Measurements from ENCODE around the gene LEMD2.

LEMD2 gene

DNA sequence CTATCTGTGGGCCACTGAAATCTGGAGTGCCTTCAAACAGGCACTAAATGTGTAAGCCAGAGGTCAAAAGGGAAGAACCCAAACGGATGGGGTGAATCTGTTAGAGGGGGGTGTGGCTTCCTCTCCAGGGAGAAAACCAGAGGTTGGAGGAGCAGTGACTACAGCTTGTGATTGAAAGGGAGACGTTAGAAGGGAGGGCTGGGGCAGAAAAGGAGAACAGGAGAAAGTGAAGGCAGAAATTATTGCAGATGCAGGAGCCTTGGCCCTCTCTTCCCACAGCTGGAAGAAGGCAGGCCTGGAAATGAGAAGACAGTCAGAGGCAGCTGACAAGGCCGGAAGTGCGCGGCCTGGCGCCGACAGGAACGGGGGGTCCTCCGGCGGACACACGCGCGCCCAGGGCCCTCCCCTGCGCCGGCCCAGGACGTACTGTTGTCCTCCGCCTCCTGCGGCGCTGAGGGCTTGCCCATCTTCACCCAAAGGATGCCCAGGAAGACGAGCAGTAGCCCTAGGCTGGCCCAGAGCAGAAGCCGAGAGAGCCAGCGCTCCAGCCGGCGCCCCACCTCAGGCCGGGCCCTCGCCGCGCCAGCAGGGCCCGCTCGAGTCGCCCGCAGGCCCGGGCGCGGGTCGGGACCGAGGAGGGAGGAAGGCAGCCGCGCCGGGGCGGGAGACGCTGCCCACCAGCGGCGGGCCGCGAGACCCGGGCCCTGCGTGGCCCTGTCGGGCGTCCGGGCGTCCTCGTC is 806 bp downstream of the LEMD2 start (continued):
- TF ChIP-seq, protein P1, sequence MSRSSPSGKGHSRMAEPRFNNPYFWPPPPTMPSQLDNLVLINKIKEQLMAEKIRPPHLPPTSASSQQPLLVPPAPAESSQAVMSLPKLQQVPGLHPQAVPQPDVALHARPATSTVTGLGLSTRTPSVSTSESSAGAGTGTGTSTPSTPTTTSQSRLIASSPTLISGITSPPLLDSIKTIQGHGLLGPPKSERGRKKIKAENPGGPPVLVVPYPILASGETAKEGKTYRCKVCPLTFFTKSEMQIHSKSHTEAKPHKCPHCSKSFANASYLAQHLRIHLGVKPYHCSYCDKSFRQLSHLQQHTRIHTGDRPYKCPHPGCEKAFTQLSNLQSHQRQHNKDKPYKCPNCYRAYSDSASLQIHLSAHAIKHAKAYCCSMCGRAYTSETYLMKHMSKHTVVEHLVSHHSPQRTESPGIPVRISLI (tag by site-specific recombination; IDR thresholded peaks at IDR 0.05): no peak
- peak; percentile 66 for TF ChIP-seq ZIC2 (tag by site-specific recombination; IDR thresholded peaks at IDR 0.05)
- TF ChIP-seq ZNF335 (tag by site-specific recombination; conservative IDR thresholded peaks at IDR 0.05): peak; percentile 93
- TF ChIP-seq, protein P2, sequence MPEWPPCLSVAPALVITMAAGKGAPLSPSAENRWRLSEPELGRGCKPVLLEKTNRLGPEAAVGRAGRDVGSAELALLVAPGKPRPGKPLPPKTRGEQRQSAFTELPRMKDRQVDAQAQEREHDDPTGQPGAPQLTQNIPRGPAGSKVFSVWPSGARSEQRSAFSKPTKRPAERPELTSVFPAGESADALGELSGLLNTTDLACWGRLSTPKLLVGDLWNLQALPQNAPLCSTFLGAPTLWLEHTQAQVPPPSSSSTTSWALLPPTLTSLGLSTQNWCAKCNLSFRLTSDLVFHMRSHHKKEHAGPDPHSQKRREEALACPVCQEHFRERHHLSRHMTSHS (tag by site-specific recombination; IDR thresholded peaks at IDR 0.05): no peak
- TF ChIP-seq ZXDB (tag by site-specific recombination; IDR thresholded peaks at IDR 0.05): peak; percentile 58
- peak; percentile 50; the same call in 1 of the 2 replicates for TF ChIP-seq ZEB2 (tag by site-specific recombination; IDR thresholded peaks at IDR 0.05)
- TF ChIP-seq ZNF624 (tag by site-specific recombination; IDR thresholded peaks at IDR 0.05): no peak
- TF ChIP-seq, protein P3, sequence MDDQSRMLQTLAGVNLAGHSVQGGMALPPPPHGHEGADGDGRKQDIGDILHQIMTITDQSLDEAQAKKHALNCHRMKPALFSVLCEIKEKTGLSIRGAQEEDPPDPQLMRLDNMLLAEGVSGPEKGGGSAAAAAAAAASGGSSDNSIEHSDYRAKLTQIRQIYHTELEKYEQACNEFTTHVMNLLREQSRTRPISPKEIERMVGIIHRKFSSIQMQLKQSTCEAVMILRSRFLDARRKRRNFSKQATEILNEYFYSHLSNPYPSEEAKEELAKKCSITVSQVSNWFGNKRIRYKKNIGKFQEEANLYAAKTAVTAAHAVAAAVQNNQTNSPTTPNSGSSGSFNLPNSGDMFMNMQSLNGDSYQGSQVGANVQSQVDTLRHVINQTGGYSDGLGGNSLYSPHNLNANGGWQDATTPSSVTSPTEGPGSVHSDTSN (CRISPR knock-in tag; IDR thresholded peaks at IDR 0.05): peak; percentile 84
- no peak for TF ChIP-seq ZNF223 (tag by site-specific recombination; IDR thresholded peaks at IDR 0.05)
- TF ChIP-seq, protein P4, sequence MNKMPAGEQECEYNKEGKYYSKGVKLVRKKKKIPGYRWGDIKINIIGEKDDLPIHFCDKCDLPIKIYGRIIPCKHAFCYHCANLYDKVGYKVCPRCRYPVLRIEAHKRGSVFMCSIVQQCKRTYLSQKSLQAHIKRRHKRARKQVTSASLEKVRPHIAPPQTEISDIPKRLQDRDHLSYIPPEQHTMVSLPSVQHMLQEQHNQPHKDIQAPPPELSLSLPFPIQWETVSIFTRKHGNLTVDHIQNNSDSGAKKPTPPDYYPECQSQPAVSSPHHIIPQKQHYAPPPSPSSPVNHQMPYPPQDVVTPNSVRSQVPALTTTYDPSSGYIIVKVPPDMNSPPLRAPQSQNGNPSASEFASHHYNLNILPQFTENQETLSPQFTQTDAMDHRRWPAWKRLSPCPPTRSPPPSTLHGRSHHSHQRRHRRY (tag by site-specific recombination; IDR thresholded peaks at IDR 0.05): 0 out of 2 replicates have a peak, but pooled peaks have one; percentile 65
- TF ChIP-seq KLF9 (tag by site-specific recombination; IDR thresholded peaks at IDR 0.05; ENCODE audit: low read depth): peak; percentile 89
- no peak for TF ChIP-seq ZNF140 (tag by site-specific recombination; IDR thresholded peaks at IDR 0.05)
- no peak for TF ChIP-seq GLI2 (tag by site-specific recombination; IDR thresholded peaks at IDR 0.05; ENCODE audit: borderline replicate concordance, low read depth)
- TF ChIP-seq ZNF600 (tag by site-specific recombination; IDR thresholded peaks at IDR 0.05): no peak
- TF ChIP-seq, protein P5, sequence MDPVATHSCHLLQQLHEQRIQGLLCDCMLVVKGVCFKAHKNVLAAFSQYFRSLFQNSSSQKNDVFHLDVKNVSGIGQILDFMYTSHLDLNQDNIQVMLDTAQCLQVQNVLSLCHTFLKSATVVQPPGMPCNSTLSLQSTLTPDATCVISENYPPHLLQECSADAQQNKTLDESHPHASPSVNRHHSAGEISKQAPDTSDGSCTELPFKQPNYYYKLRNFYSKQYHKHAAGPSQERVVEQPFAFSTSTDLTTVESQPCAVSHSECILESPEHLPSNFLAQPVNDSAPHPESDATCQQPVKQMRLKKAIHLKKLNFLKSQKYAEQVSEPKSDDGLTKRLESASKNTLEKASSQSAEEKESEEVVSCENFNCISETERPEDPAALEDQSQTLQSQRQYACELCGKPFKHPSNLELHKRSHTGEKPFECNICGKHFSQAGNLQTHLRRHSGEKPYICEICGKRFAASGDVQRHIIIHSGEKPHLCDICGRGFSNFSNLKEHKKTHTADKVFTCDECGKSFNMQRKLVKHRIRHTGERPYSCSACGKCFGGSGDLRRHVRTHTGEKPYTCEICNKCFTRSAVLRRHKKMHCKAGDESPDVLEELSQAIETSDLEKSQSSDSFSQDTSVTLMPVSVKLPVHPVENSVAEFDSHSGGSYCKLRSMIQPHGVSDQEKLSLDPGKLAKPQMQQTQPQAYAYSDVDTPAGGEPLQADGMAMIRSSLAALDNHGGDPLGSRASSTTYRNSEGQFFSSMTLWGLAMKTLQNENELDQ (tag by site-specific recombination; IDR thresholded peaks at IDR 0.05; ENCODE audit: low read depth): no peak
- peak; percentile 99 for TF ChIP-seq GLIS2 (tag by site-specific recombination; IDR thresholded peaks at IDR 0.05)
- TF ChIP-seq, protein P6, sequence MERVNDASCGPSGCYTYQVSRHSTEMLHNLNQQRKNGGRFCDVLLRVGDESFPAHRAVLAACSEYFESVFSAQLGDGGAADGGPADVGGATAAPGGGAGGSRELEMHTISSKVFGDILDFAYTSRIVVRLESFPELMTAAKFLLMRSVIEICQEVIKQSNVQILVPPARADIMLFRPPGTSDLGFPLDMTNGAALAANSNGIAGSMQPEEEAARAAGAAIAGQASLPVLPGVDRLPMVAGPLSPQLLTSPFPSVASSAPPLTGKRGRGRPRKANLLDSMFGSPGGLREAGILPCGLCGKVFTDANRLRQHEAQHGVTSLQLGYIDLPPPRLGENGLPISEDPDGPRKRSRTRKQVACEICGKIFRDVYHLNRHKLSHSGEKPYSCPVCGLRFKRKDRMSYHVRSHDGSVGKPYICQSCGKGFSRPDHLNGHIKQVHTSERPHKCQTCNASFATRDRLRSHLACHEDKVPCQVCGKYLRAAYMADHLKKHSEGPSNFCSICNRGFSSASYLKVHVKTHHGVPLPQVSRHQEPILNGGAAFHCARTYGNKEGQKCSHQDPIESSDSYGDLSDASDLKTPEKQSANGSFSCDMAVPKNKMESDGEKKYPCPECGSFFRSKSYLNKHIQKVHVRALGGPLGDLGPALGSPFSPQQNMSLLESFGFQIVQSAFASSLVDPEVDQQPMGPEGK (tag by site-specific recombination; IDR thresholded peaks at IDR 0.05): peak; percentile 86
- TF ChIP-seq, protein P7, sequence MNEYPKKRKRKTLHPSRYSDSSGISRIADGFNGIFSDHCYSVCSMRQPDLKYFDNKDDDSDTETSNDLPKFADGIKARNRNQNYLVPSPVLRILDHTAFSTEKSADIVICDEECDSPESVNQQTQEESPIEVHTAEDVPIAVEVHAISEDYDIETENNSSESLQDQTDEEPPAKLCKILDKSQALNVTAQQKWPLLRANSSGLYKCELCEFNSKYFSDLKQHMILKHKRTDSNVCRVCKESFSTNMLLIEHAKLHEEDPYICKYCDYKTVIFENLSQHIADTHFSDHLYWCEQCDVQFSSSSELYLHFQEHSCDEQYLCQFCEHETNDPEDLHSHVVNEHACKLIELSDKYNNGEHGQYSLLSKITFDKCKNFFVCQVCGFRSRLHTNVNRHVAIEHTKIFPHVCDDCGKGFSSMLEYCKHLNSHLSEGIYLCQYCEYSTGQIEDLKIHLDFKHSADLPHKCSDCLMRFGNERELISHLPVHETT (tag by site-specific recombination; IDR thresholded peaks at IDR 0.05): no peak
- no peak for TF ChIP-seq SCRT1 (tag by site-specific recombination; IDR thresholded peaks at IDR 0.05; ENCODE audit: borderline replicate concordance)
- no peak for TF ChIP-seq ZNF248 (tag by site-specific recombination; IDR thresholded peaks at IDR 0.05)
- TF ChIP-seq MYNN (tag by site-specific recombination; IDR thresholded peaks at IDR 0.05; ENCODE audit: borderline replicate concordance): no peak
- TF ChIP-seq, protein P8, sequence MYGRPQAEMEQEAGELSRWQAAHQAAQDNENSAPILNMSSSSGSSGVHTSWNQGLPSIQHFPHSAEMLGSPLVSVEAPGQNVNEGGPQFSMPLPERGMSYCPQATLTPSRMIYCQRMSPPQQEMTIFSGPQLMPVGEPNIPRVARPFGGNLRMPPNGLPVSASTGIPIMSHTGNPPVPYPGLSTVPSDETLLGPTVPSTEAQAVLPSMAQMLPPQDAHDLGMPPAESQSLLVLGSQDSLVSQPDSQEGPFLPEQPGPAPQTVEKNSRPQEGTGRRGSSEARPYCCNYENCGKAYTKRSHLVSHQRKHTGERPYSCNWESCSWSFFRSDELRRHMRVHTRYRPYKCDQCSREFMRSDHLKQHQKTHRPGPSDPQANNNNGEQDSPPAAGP (tag by site-specific recombination; IDR thresholded peaks at IDR 0.05): peak; percentile 47; the same call in 1 of the 2 replicates
- TF ChIP-seq ZBTB20 (tag by site-specific recombination; IDR thresholded peaks at IDR 0.05): peak; percentile 47; the same call in 1 of the 2 replicates
- TF ChIP-seq KLF1 (tag by site-specific recombination; IDR thresholded peaks at IDR 0.05): peak; percentile 12; the same call in 1 of the 2 replicates
- no peak for TF ChIP-seq ZNF660 (tag by site-specific recombination; IDR thresholded peaks at IDR 0.05)
- peak; percentile 48; the same call in 1 of the 2 replicates for TF ChIP-seq ZNF324 (tag by site-specific recombination; IDR thresholded peaks at IDR 0.05)
- no peak for TF ChIP-seq ZNF626 (tag by site-specific recombination; IDR thresholded peaks at IDR 0.05)

All from HEK293 (cell line).